K562 (cell line): Measurements from ENCODE around the gene BPTF. TPM values are rescaled to one million over a fixed set of nuclear protein-coding genes. Genes with fewer than 3 reads are reported as not detected.
A peak's percentile ranks its signal among the peaks of the same experiment; 100 is the strongest.

ENCODE experiments used
- BRCA1 ChIP-seq, 2 experiments: fragments of 450-650 bp in 1 of 2; sonication (generic) in 1 of 2; formaldehyde crosslinking in 1 of 2; IDR thresholded peaks; 2 replicates each; pipeline versions ENCODE4 v1.5.0 to v1.6.1; 2017 to 2020; ENCODE audit warnings: mild to moderate bottlenecking in 1 of 2, missing genetic modification reagents in 1 of 2
- E2F8 ChIP-seq: fragments of 450-650 bp; IDR thresholded peaks from 2 replicates; pipeline ENCODE4 v1.7.1; 2018; ENCODE audit warnings: mild to moderate bottlenecking, low read depth; ENCODE audit not compliant: partially characterized antibody
- ESRRA ChIP-seq: fragments of 450-650 bp; IDR thresholded peaks from 2 replicates; pipeline ENCODE4 v1.6.1; 2014; ENCODE audit warnings: low read depth, mild to moderate bottlenecking, moderate library complexity, borderline replicate concordance
- FOSL1 ChIP-seq: fragments of 200-800 bp; sonication (Bioruptor generic); conservative IDR thresholded peaks from 2 replicates; pipeline ENCODE4 v1.6.1; 2016; ENCODE audit warnings: missing genetic modification characterization, missing compliant biosample characterization
- GABPA ChIP-seq: fragments of 200-800 bp; sonication (Bioruptor generic); conservative IDR thresholded peaks from 2 replicates; pipeline ENCODE4 v1.6.1; 2016; ENCODE audit warnings: low read depth, missing genetic modification characterization, missing compliant biosample characterization
- HDAC2 ChIP-seq: fragments of 450-650 bp; IDR thresholded peaks from 2 replicates; pipeline ENCODE4 v1.6.1; 2016; ENCODE audit warnings: mild to moderate bottlenecking
- HINFP ChIP-seq: fragments of 450-650 bp; conservative IDR thresholded peaks from 2 replicates; pipeline ENCODE4 v1.6.1; 2016; ENCODE audit warnings: missing genetic modification characterization, low read depth, mild to moderate bottlenecking, control low read depth, missing compliant biosample characterization
- NR2C1 ChIP-seq, 2 experiments: fragments of 450-650 bp; IDR thresholded peaks; 2 replicates each; pipeline ENCODE4 v1.6.1; 2017; ENCODE audit warnings: mild to moderate bottlenecking in 2 of 2, antibody characterized with exemption in 1 of 2, inconsistent platforms in 1 of 2, missing compliant biosample characterization in 1 of 2, missing genetic modification characterization in 1 of 2
- NR2C2 ChIP-seq, 2 experiments: fragments of 200-800 bp in 1 of 2; sonication (Bioruptor generic) in 1 of 2; sonication (generic) in 1 of 2; formaldehyde crosslinking in 1 of 2; IDR thresholded peaks; 2 replicates each; pipeline versions ENCODE4 v1.6.1 to v1.8.0; 2016 to 2022; ENCODE audit warnings: mild to moderate bottlenecking in 1 of 2, missing compliant biosample characterization in 1 of 2, missing genetic modification characterization in 1 of 2, missing genetic modification reagents in 1 of 2
- POLR2A ChIP-seq: fragments of 450-650 bp; conservative IDR thresholded peaks from 2 replicates; pipeline ENCODE4 v1.6.1; 2016
- PRDM10 ChIP-seq: fragments of 450-650 bp; IDR thresholded peaks from 2 replicates; pipeline ENCODE4 v1.6.1; 2018; ENCODE audit not compliant: partially characterized antibody
- SMARCB1 ChIP-seq: IDR thresholded peaks from 2 replicates; pipeline ENCODE4 v1.6.1; 2011; ENCODE audit warnings: improper control_type of control experiment, low read depth; ENCODE audit not compliant: insufficient read length
- SMARCE1 ChIP-seq: fragments of 450-650 bp; IDR thresholded peaks from 2 replicates; pipeline ENCODE4 v1.7.1; 2016; ENCODE audit warnings: mild to moderate bottlenecking
- SUPT5H ChIP-seq: fragments of 450-650 bp; IDR thresholded peaks from 2 replicates; pipeline ENCODE4 v1.6.1; 2016
- TFAP4 ChIP-seq: sonication (generic); formaldehyde crosslinking; IDR thresholded peaks from 2 replicates; pipeline ENCODE4 v1.8.0; 2022; ENCODE audit warnings: missing genetic modification reagents, mild to moderate bottlenecking, moderate library complexity, borderline replicate concordance
- ZNF140 ChIP-seq: fragments of 250-450 bp; sonication (Bioruptor Pico); IDR thresholded peaks from 2 replicates; pipeline ENCODE4 v1.8.0; 2021; ENCODE audit warnings: moderate library complexity, mild to moderate bottlenecking, inconsistent platforms
- polyA plus RNA-seq, 8 experiments: library from polyadenylated mRNA; depleted of rRNA in 4 of 8; stranded (reverse) in 5 of 8; unstranded in 3 of 8; fragments of >200 nt; fragmentation: Nextera tagmentation in 2 of 8; fragmentation: Illumina TruSeq in 1 of 8; extraction: Ambion mirVana in 2 of 8; extraction: Trizol in 1 of 8; gene quantifications; 2 replicates each; pipeline versions ENCODE4 v1.2.1 to v1.2.3, GENCODE V29; 2011 to 2014; ENCODE audit warnings: inconsistent platforms in 1 of 8, missing spikeins in 1 of 8
- total RNA-seq, 7 experiments: library from RNA; depleted of rRNA in 6 of 7; stranded (reverse); fragments of >200 nt in 6 of 7; fragmentation: Illumina TruSeq in 2 of 7; extraction: Trizol in 2 of 7; gene quantifications; 2 replicates each; pipeline versions ENCODE4 v1.2.1 to v1.2.3, GENCODE V29; 2011 to 2021; ENCODE audit warnings: low replicate concordance in 1 of 7

Gene BPTF
- total and polyA plus RNA-seq, 9 of the 15 experiments (the other 6 are each of a cell fraction or from before 2014, with no cell fraction given), result 12.5 to 52.1 (median 26.9) TPM

GRCh38 chr17:68020409-68020756 lies 195.1 kb downstream of the BPTF start (continued):
- TF ChIP-seq E2F8 (peak; percentile 33), HDAC2 (no peak), ZNF140 (no peak), GABPA (0 out of 2 replicates have a peak, but pooled peaks have one; percentile 9), FOSL1 (tag) (0 out of 2 replicates have a peak, but pooled peaks have one; percentile 0), SMARCB1 (no peak), SMARCE1 (0 out of 2 replicates have a peak, but pooled peaks have one; percentile 18), POLR2A (0 out of 2 replicates have a peak, but pooled peaks have one; percentile 28), TFAP4 (CRISPR knock-in tag) (no peak), NR2C1 (IDR thresholded peaks at IDR 0.05) (0 out of 2 replicates have a peak, but pooled peaks have one; percentile 29), NR2C1 (tag; IDR thresholded peaks at IDR 0.05) (peak; percentile 36; the same call in 1 of the 2 replicates), HINFP (tag) (0 out of 2 replicates have a peak, but pooled peaks have one; percentile 9), BRCA1 (IDR thresholded peaks at IDR 0.05) (no peak), BRCA1 (CRISPR knock-in tag; IDR thresholded peaks at IDR 0.05) (no peak), PRDM10 (peak; percentile 59), ESRRA (no peak), SUPT5H (0 out of 2 replicates have a peak, but pooled peaks have one; percentile 4), NR2C2 (CRISPR knock-in tag; IDR thresholded peaks at IDR 0.05) (no peak), NR2C2 (tag; IDR thresholded peaks at IDR 0.05) (peak; percentile 8; the same call in 1 of the 2 replicates)
